Effector memory CD8-positive, alpha-beta T cell (primary cell): ENCODE measurements around the gene ABTB2.
A peak's percentile ranks its signal among the peaks of the same experiment; 100 is the strongest.

Experiments
- ATAC-seq: fragments of 150-1000 bp; cut with Tn5 transposase; replicated peaks from 2 replicates; pipeline ENCODE4 v1.10.0; 2021; ENCODE audit warnings: mild to moderate bottlenecking, moderate library complexity
- DNase-seq, 3 experiments: peaks; one replicate each; pipeline ENCODE4 v3.0.0; 2021
- H3K27ac Mint-ChIP-seq, 2 donors: one replicate each; pipeline ENCODE4 v1.8.0; 2022; ENCODE audit warnings: mild to moderate bottlenecking in 2 of 2, mixed read lengths in 2 of 2, moderate library complexity in 2 of 2
- H3K27me3 Mint-ChIP-seq, 2 donors: one replicate each; pipeline ENCODE4 v1.8.0; 2022; ENCODE audit warnings: mixed read lengths in 2 of 2
- H3K36me3 Mint-ChIP-seq: one replicate; pipeline ENCODE4 v1.8.0; 2022; ENCODE audit warnings: mild to moderate bottlenecking, moderate library complexity, mixed read lengths; ENCODE audit not compliant: insufficient read depth
- H3K4me1 Mint-ChIP-seq, 2 donors: one replicate each; pipeline ENCODE4 v1.8.0; 2022; ENCODE audit warnings: low read depth in 2 of 2, mixed read lengths in 2 of 2
- H3K4me3 Mint-ChIP-seq, 2 donors: one replicate each; pipeline ENCODE4 v1.8.0; 2022; ENCODE audit warnings: mild to moderate bottlenecking in 2 of 2, mixed read lengths in 2 of 2, moderate library complexity in 2 of 2
- H3K9me3 Mint-ChIP-seq, 2 donors: one replicate each; pipeline ENCODE4 v1.8.0; 2022; ENCODE audit warnings: mixed read lengths in 2 of 2

The ABTB2 gene

DNA sequence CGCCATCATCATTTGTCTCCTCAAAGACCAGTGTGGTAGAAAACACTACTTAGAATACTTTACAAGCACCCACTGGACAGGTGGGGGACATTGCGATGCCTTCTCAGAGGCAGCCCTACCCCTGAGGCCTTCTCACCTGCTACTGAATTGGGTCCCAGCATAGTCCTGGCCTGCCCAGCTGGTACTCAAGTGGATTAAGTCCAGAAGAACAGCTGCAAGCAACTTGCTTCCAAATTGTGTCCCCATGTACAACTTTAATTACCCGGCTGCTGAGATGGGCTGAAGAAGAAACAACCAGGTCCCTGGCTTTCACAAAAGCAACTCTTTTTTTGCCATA, 12.3 kb downstream of the ABTB2 start:
- no peak for DNase-seq
- peaks cover 9 to 42% of the 10 kb centered on the region in 2 donors for H3K27me3 Mint-ChIP-seq
- no peak overlapping the region for H3K27ac Mint-ChIP-seq
- no peak overlapping the region for H3K4me3 Mint-ChIP-seq
- no peak for ATAC-seq
- peaks cover 3% of the 10 kb centered on the region for H3K36me3 Mint-ChIP-seq
- H3K9me3 Mint-ChIP-seq: no peaks in the 10 kb centered on the region
- H3K4me1 Mint-ChIP-seq: peaks cover 0 to 2% of the 10 kb centered on the region in 2 donors

DNA sequence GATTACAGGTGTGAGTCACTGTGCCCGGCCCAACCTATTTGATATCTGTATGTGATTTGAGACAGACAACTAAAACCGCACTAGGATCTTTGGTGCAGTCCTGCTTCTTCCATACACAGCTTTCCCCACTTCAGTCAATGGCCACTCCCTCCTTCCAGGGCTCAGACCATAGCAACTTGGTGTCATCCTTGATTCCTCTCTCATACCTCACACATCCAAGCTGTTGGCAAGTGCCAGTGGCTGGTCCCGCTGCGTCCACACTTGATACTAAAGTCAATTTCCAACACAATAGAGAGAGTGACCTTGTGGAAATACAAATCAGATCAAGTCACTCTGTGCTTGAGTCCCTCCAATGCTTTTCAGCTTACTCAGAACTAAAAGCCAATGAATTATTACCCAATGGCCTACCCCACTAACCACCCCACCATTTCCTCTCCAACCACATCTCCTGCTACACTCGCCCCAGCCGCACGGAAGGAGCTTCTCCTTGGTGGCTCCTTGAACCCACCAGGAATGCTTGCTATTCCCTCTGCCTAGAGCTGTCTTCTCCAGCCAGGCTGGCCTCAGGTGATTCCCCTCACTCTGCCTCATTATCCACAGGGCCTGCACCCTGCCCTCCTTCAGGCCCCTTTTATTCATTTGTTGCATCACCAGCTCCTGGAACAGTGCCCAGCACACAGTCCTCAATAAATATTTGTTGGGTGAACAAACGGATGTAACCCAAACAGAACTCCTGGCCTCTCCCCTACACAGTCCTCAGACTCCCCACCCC, 12.9 kb downstream of the ABTB2 start:
- DNase-seq (no peak), ATAC-seq (no peak)
- peaks cover 0 to 2% of the 10 kb centered on the region in 2 donors for H3K4me1 Mint-ChIP-seq
- no peaks in the 10 kb centered on the region for H3K9me3 Mint-ChIP-seq
- no peak overlapping the region for H3K4me3 Mint-ChIP-seq
- H3K27ac Mint-ChIP-seq: no peak overlapping the region
- peaks cover 9 to 37% of the 10 kb centered on the region in 2 donors for H3K27me3 Mint-ChIP-seq
- H3K36me3 Mint-ChIP-seq: peaks cover 3% of the 10 kb centered on the region

DNA sequence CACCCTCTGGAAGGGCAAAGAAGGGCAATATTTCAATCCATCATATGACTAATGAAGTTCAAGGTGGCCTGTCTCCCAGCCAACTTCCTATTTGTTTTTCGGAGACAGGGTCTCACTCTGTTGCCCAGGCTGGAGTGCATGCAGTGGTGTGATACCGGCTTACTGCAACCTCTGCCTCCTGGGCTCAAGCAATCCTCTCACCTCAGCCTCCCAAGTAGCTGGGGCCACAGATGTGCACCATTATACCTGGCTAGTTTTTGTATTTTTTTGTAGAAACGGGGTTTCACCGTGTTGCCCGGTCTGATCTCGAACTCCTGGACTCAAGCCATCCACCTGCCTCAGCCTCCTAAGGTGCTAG, 13.4 kb downstream of the ABTB2 start:
- Mint-ChIP-seq H3K27me3 (peaks cover 9 to 32% of the 10 kb centered on the region in 2 donors), H3K9me3 (no peaks in the 10 kb centered on the region), H3K4me1 (peaks cover 0 to 3% of the 10 kb centered on the region in 2 donors), H3K4me3 (no peak overlapping the region), H3K27ac (no peak overlapping the region), H3K36me3 (peaks cover 3% of the 10 kb centered on the region)
- ATAC-seq (no peak), DNase-seq (no peak)

DNA sequence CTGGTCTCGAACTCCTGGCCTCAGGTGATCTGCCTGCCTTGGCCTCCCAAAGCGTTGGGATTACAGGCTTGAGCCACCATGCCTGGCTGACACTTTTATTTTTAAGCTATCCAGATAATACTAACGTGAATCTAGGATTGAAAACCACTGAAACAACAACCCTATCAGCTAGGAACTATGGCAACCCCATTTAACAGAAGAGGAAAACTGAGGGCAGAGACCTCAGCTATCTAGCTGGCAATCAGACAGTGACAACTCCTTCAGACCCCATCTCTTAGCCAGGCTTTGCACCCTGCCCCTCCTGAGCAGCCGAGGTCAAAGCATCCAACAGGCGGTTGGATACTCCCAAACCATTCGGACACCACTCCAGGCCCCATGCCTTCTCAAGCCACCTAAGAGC, 14.1 kb downstream of the ABTB2 start:
- DNase-seq (no peak), ATAC-seq (no peak)
- Mint-ChIP-seq H3K36me3 (peaks cover 3% of the 10 kb centered on the region), H3K27ac (no peak overlapping the region), H3K4me3 (no peak overlapping the region), H3K4me1 (peaks cover 0 to 8% of the 10 kb centered on the region in 2 donors), H3K27me3 (peaks cover 5 to 28% of the 10 kb centered on the region in 2 donors), H3K9me3 (no peaks in the 10 kb centered on the region)

DNA sequence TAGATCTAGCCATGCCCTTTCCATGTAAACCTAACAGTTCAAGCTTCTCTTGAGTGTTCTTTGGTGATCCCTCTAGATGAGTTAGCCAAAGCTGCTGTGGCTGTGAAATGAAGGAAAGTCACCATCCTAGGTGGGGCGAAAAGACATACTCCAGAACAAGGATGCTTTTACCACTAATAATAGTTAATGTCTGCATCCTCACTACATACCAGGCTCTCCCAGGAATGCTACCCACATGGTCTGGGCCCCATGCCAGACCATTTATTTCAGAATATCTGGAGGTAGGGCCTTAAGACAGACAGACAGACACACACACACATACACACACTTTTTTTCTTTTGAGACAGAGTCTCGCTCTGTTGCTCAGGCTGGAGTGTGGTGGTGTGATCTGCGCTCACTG, 14.7 kb downstream of the ABTB2 start:
- no peak for DNase-seq
- Mint-ChIP-seq H3K4me3 (no peak overlapping the region), H3K9me3 (no peaks in the 10 kb centered on the region), H3K36me3 (peaks cover 3% of the 10 kb centered on the region), H3K4me1 (peaks cover 0 to 8% of the 10 kb centered on the region in 2 donors), H3K27me3 (peaks cover 0 to 22% of the 10 kb centered on the region in 2 donors), H3K27ac (no peak overlapping the region)
- ATAC-seq: no peak

DNA sequence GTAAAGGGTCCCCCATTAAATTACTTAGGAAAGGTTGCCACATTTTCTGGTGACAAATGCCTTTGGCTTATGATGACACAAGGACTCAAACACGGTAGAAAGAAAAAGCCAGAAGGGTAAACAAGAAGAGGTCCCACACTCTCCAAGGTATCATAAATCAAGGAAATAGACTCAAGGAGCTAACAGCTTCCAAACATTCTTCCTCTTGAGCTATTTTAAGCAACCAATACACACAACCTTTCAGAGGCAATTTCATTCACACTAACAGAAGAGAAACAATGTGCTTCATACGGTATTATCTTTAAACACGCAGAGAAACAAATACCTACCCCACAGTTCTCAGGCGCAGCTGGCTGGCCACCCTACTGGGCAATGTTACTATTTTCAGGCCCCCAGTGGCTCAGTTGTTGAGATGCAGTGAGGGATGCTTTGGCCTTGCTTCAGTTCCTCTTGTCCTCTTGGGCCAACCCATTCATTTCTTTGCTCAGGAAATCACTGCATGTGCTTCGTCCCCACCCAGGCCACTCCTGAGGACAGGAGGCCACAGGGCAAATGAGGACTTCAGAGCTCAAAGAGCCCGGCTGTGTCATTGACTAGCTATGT, 15.8 kb downstream of the ABTB2 start:
- Mint-ChIP-seq H3K4me3 (no peak overlapping the region), H3K4me1 (peaks cover 0 to 8% of the 10 kb centered on the region in 2 donors), H3K36me3 (peaks cover 3% of the 10 kb centered on the region), H3K9me3 (no peaks in the 10 kb centered on the region), H3K27me3 (peaks cover 0 to 20% of the 10 kb centered on the region in 2 donors), H3K27ac (no peak overlapping the region)
- DNase-seq (no peak), ATAC-seq (no peak)

DNA sequence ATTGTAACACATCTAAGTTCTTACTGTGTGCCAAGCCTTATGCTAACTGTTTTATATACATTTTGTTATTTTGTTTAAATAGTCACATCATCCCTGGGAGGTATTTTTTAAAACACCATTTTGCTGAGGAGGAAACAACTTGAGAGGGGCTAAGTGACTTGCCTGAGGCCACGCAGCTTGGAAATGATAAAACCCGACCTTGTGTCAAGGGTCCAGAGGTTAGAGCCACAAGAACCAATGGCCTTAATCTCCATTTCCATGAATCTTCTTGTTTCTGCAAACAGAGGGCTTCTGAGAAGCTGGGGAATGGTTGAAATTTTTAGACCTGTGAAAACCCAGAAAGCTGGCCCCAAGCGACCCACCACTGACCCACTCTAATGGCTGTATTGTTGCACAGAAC, 16.7 kb downstream of the ABTB2 start:
- ATAC-seq (no peak), DNase-seq (no peak)
- H3K4me1 Mint-ChIP-seq: peaks cover 0 to 8% of the 10 kb centered on the region in 2 donors
- no peak overlapping the region for H3K27ac Mint-ChIP-seq
- H3K27me3 Mint-ChIP-seq: peaks cover 0 to 20% of the 10 kb centered on the region in 2 donors
- H3K36me3 Mint-ChIP-seq: peaks cover 3% of the 10 kb centered on the region
- no peaks in the 10 kb centered on the region for H3K9me3 Mint-ChIP-seq
- H3K4me3 Mint-ChIP-seq: no peak overlapping the region

DNA sequence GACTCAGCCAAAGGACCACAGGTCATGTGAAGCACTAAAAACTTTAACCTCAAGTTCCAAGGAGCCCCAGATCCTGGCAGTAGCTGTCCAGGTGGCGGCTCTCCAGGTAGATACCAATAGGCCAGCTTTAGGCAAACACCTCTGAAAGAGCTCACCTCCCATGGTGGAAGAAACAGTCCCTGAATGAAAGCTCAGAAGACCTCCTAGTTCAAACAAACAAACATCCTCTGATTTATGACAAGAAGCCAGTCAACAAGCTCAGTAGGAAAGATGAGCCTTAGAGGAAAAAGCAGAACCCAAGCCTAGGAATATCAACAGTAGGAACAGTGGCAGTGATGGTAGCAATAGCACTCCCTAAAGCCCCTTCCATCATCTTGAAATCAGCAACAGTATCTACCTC, 17.2 kb downstream of the ABTB2 start:
- Mint-ChIP-seq H3K9me3 (no peaks in the 10 kb centered on the region), H3K4me3 (no peak overlapping the region), H3K27me3 (peaks cover 0 to 20% of the 10 kb centered on the region in 2 donors), H3K4me1 (peaks cover 0 to 8% of the 10 kb centered on the region in 2 donors), H3K27ac (no peak overlapping the region), H3K36me3 (peaks cover 3% of the 10 kb centered on the region)
- DNase-seq (no peak), ATAC-seq (no peak)

DNA sequence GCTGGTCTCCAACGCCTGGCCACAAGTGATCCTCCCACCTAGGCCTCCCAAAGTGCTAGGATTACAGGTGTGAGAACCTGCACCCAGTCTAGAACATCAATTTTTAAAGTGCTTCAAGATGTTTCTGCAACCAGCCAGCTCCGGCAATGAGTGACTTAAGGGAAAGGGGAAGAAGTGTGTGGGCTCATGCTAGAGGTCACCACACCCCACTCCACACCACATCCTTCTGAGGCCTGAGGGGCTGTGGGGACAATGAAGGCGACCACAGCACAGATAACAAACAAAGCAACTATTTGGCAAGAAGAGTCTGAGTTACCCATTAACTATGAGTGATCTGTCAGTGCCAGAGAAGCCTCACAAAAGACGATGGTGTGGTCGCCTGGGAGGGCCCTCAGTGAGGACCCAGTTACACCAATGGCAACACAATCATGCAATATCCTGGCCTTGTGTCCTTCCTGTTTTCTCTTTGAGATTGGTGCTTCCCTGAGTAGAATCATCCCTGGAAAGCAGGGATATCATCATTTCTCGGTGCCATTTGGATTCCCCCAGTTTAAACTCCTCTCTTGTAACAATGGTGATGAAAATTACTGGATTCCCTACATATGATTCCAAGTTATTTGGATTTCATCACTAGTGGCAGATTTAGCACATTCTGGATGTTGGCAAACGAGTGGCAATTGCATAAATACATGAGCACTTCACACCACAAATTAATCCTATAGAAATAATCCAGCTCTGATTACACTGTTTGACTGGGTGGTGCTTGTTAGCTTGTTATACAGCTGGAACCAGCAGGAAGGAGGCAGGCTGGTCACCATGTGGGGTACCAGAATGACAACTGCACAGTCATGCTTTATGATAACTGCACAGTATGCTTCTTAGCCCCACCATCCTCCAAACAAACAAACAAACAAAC, 18.4 kb downstream of the ABTB2 start:
- Mint-ChIP-seq H3K4me3 (no peak overlapping the region), H3K27me3 (peaks cover 0 to 10% of the 10 kb centered on the region in 2 donors), H3K36me3 (peaks cover 3% of the 10 kb centered on the region), H3K4me1 (peaks cover 0 to 5% of the 10 kb centered on the region in 2 donors), H3K27ac (no peak overlapping the region), H3K9me3 (no peaks in the 10 kb centered on the region)
- no peak for DNase-seq
- ATAC-seq: peak; percentile 33

DNA sequence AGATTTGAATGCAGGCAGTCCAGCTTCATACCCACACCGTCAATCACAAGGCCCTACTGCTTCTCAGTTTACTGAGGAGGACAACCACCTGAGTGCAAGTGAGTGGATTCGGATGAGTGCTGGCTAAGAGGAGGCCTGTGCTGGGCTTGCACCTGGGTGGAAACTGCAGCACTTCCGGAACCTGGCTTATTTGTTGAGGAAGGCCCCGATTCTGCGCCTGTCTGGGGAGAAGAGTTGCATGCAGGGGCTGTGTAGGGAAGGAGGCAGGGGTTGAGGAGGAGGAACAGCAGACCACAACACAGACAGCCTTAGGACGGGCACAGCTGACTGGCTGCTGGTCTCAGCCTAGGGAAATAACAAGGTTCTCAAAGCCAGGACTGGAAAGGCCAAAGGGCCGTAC, 20.8 kb downstream of the ABTB2 start:
- no peaks in the 10 kb centered on the region for H3K36me3 Mint-ChIP-seq
- DNase-seq (no peak), ATAC-seq (no peak)
- no peak overlapping the region for H3K27ac Mint-ChIP-seq
- peaks cover 0 to 5% of the 10 kb centered on the region in 2 donors for H3K4me1 Mint-ChIP-seq
- no peaks in the 10 kb centered on the region for H3K9me3 Mint-ChIP-seq
- H3K4me3 Mint-ChIP-seq: no peak overlapping the region
- H3K27me3 Mint-ChIP-seq: peaks cover 7 to 12% of the 10 kb centered on the region in 2 donors

DNA sequence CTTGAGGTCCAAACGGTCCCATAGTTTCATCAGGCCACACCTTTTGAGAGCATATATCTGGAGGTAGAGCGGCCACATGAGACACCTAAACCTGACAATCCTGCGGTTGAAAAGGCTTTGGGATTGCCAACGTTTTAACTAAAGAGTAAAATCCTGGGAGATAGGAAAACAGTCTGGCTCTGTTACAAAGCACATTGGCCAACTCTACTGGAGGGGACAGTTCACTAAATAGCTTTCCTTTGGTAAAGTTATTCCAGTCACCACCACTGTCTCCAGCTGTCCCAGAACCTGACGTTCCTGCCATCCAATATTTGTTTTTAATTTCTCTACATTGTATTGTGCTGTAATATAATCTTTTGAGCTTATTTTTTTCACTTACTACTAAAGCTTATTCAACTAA, 22.0 kb downstream of the ABTB2 start:
- ATAC-seq (no peak), DNase-seq (no peak)
- no peak overlapping the region for H3K27ac Mint-ChIP-seq
- no peaks in the 10 kb centered on the region for H3K9me3 Mint-ChIP-seq
- H3K4me1 Mint-ChIP-seq: peaks cover 0 to 5% of the 10 kb centered on the region in 2 donors
- no peaks in the 10 kb centered on the region for H3K36me3 Mint-ChIP-seq
- H3K27me3 Mint-ChIP-seq: peaks cover 15 to 24% of the 10 kb centered on the region in 2 donors
- H3K4me3 Mint-ChIP-seq: no peak overlapping the region

DNA sequence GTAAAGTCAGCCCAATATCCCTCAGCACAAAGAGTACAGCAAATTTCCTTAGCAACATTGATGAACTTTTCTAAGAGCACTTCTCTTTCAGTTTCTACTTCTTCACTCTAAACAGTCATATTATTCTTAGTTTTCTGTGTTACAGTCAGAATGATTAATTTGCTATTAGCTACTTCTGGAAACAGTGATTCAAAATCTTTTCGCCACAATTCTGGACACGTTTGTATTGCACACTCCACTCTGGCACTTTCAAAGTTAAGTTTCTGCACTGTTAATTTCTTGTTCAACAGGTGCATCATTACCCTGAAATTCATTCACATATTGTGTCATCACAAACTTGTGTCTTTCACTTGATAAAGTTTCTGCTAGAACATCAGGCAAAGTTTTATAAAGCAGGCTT, 22.5 kb downstream of the ABTB2 start:
- Mint-ChIP-seq H3K36me3 (no peaks in the 10 kb centered on the region), H3K4me1 (peaks cover 0 to 5% of the 10 kb centered on the region in 2 donors), H3K27ac (no peak overlapping the region), H3K4me3 (no peak overlapping the region), H3K27me3 (peaks cover 15 to 27% of the 10 kb centered on the region in 2 donors), H3K9me3 (no peaks in the 10 kb centered on the region)
- ATAC-seq (no peak), DNase-seq (no peak)

DNA sequence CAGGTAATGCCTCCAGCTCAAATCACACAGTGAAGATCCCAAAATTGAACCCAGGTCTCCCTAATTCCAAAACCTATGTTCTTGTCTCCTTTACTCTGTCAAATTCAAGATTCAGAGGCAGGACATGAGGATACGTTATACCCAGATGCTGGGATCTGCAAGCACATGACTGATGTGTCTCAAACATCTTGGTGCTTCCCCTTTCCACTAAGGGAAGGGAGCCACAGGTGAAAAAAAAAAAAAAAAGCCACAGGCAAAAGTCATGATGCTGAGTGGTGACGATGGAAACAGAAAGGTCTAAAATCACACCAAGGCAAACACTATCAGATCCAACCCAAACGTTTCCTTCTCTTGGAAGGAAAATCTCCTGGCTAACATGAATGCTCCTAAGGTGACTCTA, 24.0 kb downstream of the ABTB2 start:
- no peak overlapping the region for H3K27ac Mint-ChIP-seq
- DNase-seq (no peak), ATAC-seq (no peak)
- H3K4me3 Mint-ChIP-seq: no peak overlapping the region
- no peaks in the 10 kb centered on the region for H3K4me1 Mint-ChIP-seq
- peaks cover 22 to 36% of the 10 kb centered on the region in 2 donors for H3K27me3 Mint-ChIP-seq
- H3K36me3 Mint-ChIP-seq: peaks cover 3% of the 10 kb centered on the region
- no peaks in the 10 kb centered on the region for H3K9me3 Mint-ChIP-seq
